HG03095 (cell line): Measurements from ENCODE around the gene POLR3B.

Source experiments
- ATAC-seq: cut with Tn5 transposase; IDR thresholded peaks from one replicate; pipeline ENCODE4 v1.9.1; 2021; ENCODE audit warnings: moderate library complexity; ENCODE audit not compliant: unreplicated experiment

POLR3B gene

DNA sequence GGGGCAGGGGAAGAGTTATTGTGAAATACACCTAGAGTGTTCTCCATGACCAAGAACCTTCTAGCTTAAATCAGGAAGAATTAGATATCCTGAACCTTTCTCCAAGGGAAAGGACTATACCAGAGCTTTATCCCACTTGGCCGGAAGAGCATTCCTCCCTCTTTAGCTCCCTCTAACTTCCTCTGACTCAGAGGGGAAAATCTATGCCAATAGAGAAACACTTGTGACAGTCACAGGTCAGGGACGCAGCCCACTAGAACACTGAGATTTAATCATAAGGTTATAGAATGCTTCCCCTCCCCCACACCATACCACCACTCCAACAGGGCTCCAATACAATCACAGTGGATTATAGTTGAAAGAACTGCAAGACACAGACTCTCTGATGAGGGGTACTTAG is 169.8 kb downstream of the POLR3B start:
- no peak for ATAC-seq

DNA sequence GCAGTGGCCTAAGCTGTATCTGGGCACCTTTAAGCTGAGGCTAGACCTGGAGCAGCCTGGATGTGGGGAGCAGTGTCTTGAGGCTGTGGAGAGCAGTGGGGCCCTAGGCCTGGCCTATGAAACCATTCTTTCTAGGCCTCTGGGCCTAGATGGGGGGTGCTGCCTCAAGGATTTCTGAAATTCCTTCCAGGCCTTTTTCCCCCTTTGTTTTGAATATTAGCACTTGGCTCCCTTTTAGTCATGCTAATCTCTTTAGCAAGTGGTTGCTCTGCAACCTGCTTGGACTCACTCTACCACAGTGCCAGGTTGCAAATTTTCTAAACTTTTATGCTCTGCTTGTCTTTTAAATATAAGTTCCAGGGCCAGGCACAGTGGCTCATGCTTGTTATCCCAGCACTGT is 183.7 kb downstream of the POLR3B start:
- ATAC-seq: no peak

DNA sequence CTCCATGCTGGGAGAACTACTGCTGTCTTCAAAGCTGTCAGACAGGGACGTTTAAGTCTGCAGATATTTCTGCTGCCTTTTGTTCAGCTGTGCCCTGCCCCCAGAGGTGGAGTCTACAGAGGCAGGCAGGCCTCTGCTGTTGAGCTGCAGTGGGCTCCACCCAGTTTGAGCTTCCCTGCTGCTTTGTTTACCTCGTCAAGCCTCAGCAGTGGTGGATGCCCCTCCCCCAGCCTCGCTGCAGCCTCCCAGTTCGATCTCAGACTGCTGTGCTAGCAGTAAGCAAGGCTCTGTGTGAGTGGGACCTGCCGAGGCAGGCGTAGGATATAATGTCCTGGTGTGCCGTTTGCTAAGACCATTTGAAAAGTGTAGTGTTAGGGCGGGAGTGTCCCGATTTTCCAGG is 193.9 kb downstream of the POLR3B start:
- ATAC-seq: no peak

DNA sequence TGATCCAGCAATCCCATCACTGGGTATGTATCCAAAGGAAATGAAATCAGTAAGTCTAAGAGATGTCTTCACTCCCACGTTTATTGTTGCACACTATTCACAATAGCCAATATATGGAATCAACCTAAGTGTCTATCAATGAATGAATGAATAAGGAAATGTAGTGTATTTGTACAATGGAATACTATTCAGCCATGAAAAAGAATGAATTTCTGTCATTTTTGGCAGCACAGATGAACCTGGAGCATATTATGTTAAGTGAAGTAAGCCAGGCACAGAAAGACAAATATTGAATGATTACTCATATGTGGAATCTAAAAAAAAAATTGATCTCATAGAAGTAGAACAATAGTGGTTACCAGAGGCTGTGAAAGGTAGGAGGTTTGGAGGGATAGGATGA is 194.7 kb downstream of the POLR3B start:
- no peak for ATAC-seq
